ENCODE data around the gene AQP4. TPM values are rescaled to one million over a fixed set of nuclear protein-coding genes. Genes with fewer than 3 reads are reported as not detected.

The AQP4 gene
- total and polyA plus RNA-seq, 2 donors = 0.05 to 0.58 TPM

DNA sequence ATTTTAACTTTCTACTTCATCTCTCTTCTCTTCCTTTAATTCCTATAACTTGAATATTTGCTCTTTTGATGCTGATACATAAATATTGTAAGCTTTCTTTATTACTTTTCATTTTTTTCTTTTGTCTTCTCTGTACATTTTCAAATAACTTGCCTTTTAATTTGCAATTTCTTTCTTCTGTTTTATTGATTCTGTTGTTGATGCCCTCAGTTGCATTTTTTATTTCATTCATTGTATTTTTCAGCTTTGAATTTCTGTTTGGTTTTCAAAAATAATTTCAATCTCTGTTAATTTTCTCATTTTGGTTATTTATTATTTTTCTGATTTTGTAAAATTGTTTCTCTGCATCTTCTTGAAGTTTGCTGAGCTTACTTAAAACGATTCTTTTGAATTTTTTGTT, 47.0 kb downstream of the AQP4 start:
- Histone ChIP-seq H3K4me1 (ENCODE audit: insufficient read depth) (no peaks in the 10 kb centered on the region), H3K4me3 (ENCODE audit: low read depth, low read length) (no peak overlapping the region), H3K36me3 (ENCODE audit: insufficient read depth) (no peaks in the 10 kb centered on the region), H3K27ac (ENCODE audit: low read depth) (no peak overlapping the region)
- WGBS = 79% methylated on average over 1 of the region's 1 CpG
- no peak for DNase-seq (ENCODE audit: extremely low spot score)

DNA sequence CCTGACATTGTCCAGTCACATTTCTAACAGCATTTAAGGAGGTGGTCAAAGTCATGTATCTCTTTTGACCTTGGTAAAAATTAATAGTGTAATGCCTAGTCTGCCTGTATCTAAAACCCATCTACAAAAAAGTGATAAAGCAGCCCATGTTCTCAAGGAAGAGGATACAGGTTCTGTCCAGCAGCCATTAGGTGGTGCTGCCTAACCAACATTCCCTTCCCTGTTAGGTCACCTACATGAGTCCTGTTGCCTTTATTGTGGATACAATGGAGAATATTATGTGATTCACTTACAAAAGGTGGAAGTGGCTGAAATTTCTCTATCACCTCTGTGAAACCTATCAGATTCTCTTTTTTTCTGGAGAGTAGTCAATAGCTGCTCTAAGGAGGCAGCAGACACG, 52.5 kb downstream of the AQP4 start:
- peak; percentile 15 for DNase-seq (ENCODE audit: extremely low spot score)
- WGBS = 45% methylated on average over 1 of the region's 1 CpG
- no peak overlapping the region for H3K4me3 ChIP-seq (ENCODE audit: low read depth, low read length)
- H3K27ac ChIP-seq (ENCODE audit: low read depth) = no peak overlapping the region
- H3K36me3 ChIP-seq (ENCODE audit: insufficient read depth) = no peaks in the 10 kb centered on the region
- H3K4me1 ChIP-seq (ENCODE audit: insufficient read depth) = no peaks in the 10 kb centered on the region

DNA sequence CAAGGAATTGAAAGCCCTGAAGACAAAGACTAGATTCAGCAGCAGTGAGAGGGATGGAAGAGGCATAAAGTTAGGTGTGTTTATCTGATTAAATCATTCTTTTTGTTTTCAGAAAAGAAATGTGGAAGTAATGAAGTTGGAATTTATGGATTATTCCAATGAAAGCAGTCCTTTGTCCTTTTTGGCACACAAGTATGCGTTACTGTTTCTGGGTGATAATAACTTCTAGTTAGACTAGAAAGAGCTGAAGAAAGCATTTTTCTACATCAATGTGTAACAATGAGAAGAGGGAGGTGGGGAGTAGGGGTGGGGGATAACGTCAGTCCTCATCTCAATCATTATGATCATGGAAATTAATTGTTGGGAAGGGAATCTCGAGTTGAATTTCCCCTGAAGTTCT, 53.0 kb downstream of the AQP4 start:
- Histone ChIP-seq H3K4me3 (ENCODE audit: low read depth, low read length) (no peak overlapping the region), H3K27ac (ENCODE audit: low read depth) (no peak overlapping the region)
- 77% methylated on average over 3 of the region's 3 CpGs for WGBS

DNA sequence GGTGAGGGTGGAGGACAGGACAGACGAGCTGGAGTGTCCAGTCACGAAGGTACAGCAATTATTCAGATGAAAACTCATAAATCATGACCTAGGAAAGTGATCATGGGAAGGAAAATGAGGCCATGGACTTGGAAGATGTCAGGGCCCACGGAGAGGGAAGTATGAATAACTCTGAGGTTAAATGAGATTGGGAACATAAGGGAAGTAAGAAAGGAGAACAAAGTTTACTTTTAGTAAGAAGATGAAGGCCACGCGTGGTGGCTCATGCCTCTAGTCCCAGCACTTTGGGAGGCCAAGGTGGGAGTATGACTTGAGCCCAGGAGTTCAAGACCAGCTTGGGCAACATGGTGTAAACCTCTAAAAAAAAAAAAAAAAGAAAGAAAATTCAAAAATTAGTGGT, 56.2 kb downstream of the AQP4 start:
- Histone ChIP-seq H3K27ac (ENCODE audit: low read depth) (no peak overlapping the region), H3K4me1 (ENCODE audit: insufficient read depth) (no peaks in the 10 kb centered on the region), H3K4me3 (ENCODE audit: low read depth, low read length) (no peak overlapping the region), H3K36me3 (ENCODE audit: insufficient read depth) (no peaks in the 10 kb centered on the region)
- DNase-seq (ENCODE audit: extremely low spot score) = no peak
- 83% methylated on average over 5 of the region's 5 CpGs for WGBS

More for the DNA sequence above, 53.0 kb downstream of the AQP4 start:
- Histone ChIP-seq H3K4me1 (ENCODE audit: insufficient read depth) (no peaks in the 10 kb centered on the region), H3K36me3 (ENCODE audit: insufficient read depth) (no peaks in the 10 kb centered on the region)
- no peak for DNase-seq (ENCODE audit: extremely low spot score)

DNA sequence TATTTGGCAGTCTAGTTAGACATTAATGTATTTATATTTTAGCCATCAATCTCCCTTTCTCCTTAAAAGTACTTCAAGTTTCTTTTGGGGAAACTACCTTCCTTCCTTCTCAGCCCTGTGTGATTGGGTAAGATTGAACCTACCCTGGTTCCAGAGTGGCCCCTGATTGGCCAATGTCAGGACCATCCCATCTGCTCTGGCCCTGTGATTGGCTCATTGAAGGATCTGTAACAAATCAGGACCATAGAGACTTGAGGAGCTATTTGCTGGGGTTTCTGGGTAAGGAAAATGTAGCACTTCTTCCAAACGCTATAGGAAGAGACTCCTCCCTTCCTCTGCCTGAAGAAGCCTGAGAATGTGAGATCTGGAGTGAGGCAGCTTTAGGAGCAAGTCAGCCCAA, 59.3 kb downstream of the AQP4 start:
- WGBS = 49% methylated on average over 1 of the region's 1 CpG
- no peaks in the 10 kb centered on the region for H3K36me3 ChIP-seq (ENCODE audit: insufficient read depth)
- no peak overlapping the region for H3K4me3 ChIP-seq (ENCODE audit: low read depth, low read length)
- no peak overlapping the region for H3K27ac ChIP-seq (ENCODE audit: low read depth)
- H3K4me1 ChIP-seq (ENCODE audit: insufficient read depth) = no peaks in the 10 kb centered on the region
- no peak for DNase-seq (ENCODE audit: extremely low spot score)

DNA sequence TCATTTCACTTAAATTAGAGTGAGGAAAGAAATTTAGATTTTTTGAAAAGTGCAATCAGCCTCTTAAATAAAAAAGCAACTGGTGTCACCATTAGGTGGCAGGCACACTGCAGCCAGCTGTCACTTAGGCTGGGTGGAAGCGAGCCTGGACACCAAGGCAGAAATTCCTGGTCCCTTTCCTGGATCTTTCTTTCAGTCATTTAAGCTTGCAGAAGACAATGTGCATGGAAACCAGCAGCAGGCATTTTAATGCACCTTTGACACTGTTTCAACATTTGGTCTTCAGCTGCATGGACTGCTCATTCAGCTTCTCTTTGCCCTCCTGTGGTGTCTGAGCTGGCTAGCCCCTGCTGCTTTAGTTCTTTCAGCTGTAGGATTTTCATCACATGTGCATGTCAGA, 61.0 kb downstream of the AQP4 start:
- 22% methylated on average over 1 of the region's 1 CpG for WGBS
- Histone ChIP-seq H3K4me3 (ENCODE audit: low read depth, low read length) (no peak overlapping the region), H3K27ac (ENCODE audit: low read depth) (no peak overlapping the region), H3K4me1 (ENCODE audit: insufficient read depth) (no peaks in the 10 kb centered on the region), H3K36me3 (ENCODE audit: insufficient read depth) (no peaks in the 10 kb centered on the region)
- DNase-seq (ENCODE audit: extremely low spot score) = no peak

DNA sequence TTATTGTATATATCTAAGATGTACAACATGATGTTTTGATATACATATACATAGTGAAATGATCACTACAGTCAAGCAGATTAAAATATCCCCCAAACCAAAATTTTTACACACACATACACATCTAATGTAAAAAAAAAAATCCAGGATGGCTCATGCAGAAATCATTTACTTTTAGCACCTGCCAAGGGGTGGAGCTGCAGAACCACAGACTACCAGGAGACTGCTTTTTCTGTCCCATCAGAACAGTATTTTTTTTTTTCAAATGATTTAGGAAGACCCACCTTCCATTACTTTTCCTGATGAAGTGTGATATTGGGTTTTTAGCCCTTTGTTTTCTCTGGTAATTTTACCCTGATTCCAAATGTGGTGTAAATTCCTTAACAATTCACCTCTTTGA, 61.9 kb downstream of the AQP4 start:
- Histone ChIP-seq H3K27ac (ENCODE audit: low read depth) (no peak overlapping the region), H3K4me3 (ENCODE audit: low read depth, low read length) (no peak overlapping the region), H3K36me3 (ENCODE audit: insufficient read depth) (no peaks in the 10 kb centered on the region), H3K4me1 (ENCODE audit: insufficient read depth) (no peaks in the 10 kb centered on the region)
- no peak for DNase-seq (ENCODE audit: extremely low spot score)

DNA sequence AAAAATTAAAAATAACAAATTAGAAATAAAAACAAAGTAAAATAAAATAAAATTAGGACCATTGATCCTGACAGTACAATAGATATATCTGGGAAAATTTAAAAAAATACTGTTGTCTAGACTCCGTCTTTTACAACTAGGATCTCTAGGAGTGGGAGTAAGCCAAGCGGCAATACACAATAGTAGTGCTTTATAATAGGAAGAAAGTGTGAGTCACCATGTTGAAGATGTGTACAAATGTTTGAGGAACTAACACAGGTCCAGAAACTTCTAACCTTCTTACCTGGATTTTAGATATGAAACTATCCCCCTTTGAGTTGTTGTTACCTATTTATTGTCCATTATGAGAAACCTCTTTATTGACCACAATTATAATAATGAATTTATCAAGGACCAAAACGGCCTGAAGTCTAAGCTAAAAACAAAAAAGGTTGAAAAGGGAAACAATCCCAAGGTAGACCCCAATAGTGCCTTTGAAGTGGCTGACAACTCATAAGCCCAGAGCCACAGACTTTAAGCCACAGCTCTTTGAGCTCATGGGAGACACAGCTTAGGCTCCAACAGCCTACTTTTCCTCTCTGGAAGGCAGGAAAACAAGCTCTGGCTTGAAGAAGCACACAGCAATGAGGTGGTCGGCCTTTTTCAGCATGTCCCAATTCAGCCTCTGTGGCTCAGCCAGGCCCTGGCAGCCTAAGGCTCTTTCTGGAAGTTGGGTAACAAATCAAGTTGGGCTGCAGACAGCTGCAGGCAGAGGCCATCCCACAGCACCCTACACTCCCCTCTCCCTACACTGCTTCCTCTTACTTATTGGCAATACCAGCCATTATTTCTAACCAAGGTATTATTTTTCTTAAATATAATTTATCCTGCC, 62.9 kb downstream of the AQP4 start:
- Histone ChIP-seq H3K36me3 (ENCODE audit: insufficient read depth) (no peaks in the 10 kb centered on the region), H3K27ac (ENCODE audit: low read depth) (no peak overlapping the region), H3K4me1 (ENCODE audit: insufficient read depth) (no peaks in the 10 kb centered on the region), H3K4me3 (ENCODE audit: low read depth, low read length) (no peak overlapping the region)
- WGBS = 60% methylated on average over 4 of the region's 4 CpGs
- DNase-seq (ENCODE audit: extremely low spot score) = no peak

Measured in urinary bladder (tissue), 4 donors.